H1 (cell line): ENCODE data around the gene CYB561. TPM values are rescaled to one million over a fixed set of nuclear protein-coding genes. Genes with fewer than 3 reads are reported as not detected.

Experiments
- CTCF ChIA-PET: fragments of 300-600 bp; sonication (Branson Sonifier 250); formaldehyde crosslinking; loops from one replicate; lab custom pipeline; 2021; ENCODE audit not compliant: partially characterized antibody; lab: Charles Lee
- POLR2A ChIA-PET: fragments of 300-600 bp; sonication (Branson Sonifier 250); formaldehyde crosslinking; loops from one replicate; lab custom pipeline; 2021; ENCODE audit warnings: inconsistent platforms; ENCODE audit not compliant: partially characterized antibody; lab: Charles Lee
- DNase-seq, 2 experiments: peaks; one replicate each; pipeline versions ENCODE4 v3.0.0 to v3.0.0-alpha.2; 2010 to 2022; ENCODE audit warnings: low spot score in 2 of 2, low read depth in 1 of 2, mixed read lengths in 1 of 2
- FAIRE-seq: peaks from 2 replicates; lab custom pipeline; 2011; peaks lifted over from hg19 to GRCh38; lab: Jason Lieb, UNC
- H2AFZ ChIP-seq: 2 replicates; pipeline ENCODE4 v1.8.1; 2012; ENCODE audit warnings: low read length, inconsistent platforms
- H2AK5ac ChIP-seq: 2 replicates; pipeline ENCODE4 v1.6.1; 2013; ENCODE audit warnings: low read depth, low read length
- H2BK120ac ChIP-seq: replicated peaks from 2 replicates; pipeline ENCODE3; 2013; ENCODE audit warnings: low read depth, low read length, inconsistent platforms
- H2BK12ac ChIP-seq: 2 replicates; pipeline ENCODE4 v1.6.1; 2013; ENCODE audit warnings: low read depth, low read length
- H2BK15ac ChIP-seq: 2 replicates; pipeline ENCODE4 v1.6.1; 2013; ENCODE audit warnings: low read length
- H2BK20ac ChIP-seq: 2 replicates; pipeline ENCODE4 v1.6.1; 2013; ENCODE audit warnings: low read length
- H2BK5ac ChIP-seq: 2 replicates; pipeline ENCODE4 v1.6.1; 2013; ENCODE audit warnings: low read depth, low read length
- H3K14ac ChIP-seq: 2 replicates; pipeline ENCODE4 v1.6.1; 2013; ENCODE audit warnings: inconsistent platforms; ENCODE audit not compliant: insufficient read length
- H3K18ac ChIP-seq: 2 replicates; pipeline ENCODE4 v1.6.1; 2013; ENCODE audit warnings: low read length; ENCODE audit errors: extremely low read depth
- H3K23ac ChIP-seq: 2 replicates; pipeline ENCODE4 v1.6.1; 2013; ENCODE audit warnings: inconsistent platforms; ENCODE audit not compliant: insufficient read length
- H3K23me2 ChIP-seq: 2 replicates; pipeline ENCODE4 v1.6.1; 2013; ENCODE audit warnings: low read depth, low read length
- H3K27ac ChIP-seq: 2 replicates; pipeline ENCODE4 v1.6.1; 2011; ENCODE audit warnings: low read depth, low read length, inconsistent platforms
- H3K27me3 ChIP-seq, 4 experiments: replicated peaks in 1 of 4; 1 replicate in 1 of 4; 2 replicates in 3 of 4; pipeline versions ENCODE4 v1.6.1 to v1.8.1; 2011 to 2013; ENCODE audit warnings: low read length in 3 of 4, mild to moderate bottlenecking in 3 of 4, inconsistent platforms in 2 of 4, mixed read lengths in 2 of 4, moderate library complexity in 1 of 4; ENCODE audit not compliant: control insufficient read depth in 3 of 4, insufficient read depth in 3 of 4; ENCODE audit errors: extremely low read depth in 1 of 4
- H3K36me3 ChIP-seq, 4 experiments: 2 replicates each; pipeline versions ENCODE4 v1.6.1 to v1.8.1; 2011 to 2013; ENCODE audit warnings: mild to moderate bottlenecking in 4 of 4, low read length in 3 of 4, moderate library complexity in 2 of 4, control low read depth in 1 of 4, inconsistent platforms in 1 of 4; ENCODE audit not compliant: insufficient read depth in 4 of 4, control insufficient read depth in 2 of 4
- H3K4ac ChIP-seq: replicated peaks from 2 replicates; pipeline ENCODE3; 2013; ENCODE audit warnings: low read length, low read depth, mixed read lengths, inconsistent platforms; ENCODE audit not compliant: insufficient read length
- H3K4me1 ChIP-seq, 4 experiments: replicated peaks in 1 of 4; 1 replicate in 1 of 4; 2 replicates in 3 of 4; pipeline versions ENCODE4 v1.6.1 to v1.8.1; 2011 to 2013; ENCODE audit warnings: low read length in 3 of 4, inconsistent platforms in 2 of 4, mixed read lengths in 1 of 4; ENCODE audit not compliant: insufficient read depth in 4 of 4, control insufficient read depth in 3 of 4
- H3K4me2 ChIP-seq, 2 experiments: 2 replicates each; pipeline versions ENCODE4 v1.6.1 to v1.8.1; 2011 to 2013; ENCODE audit warnings: low read depth in 2 of 2, low read length in 2 of 2, control low read depth in 1 of 2, inconsistent platforms in 1 of 2, mild to moderate bottlenecking in 1 of 2; ENCODE audit not compliant: insufficient read depth in 1 of 2
- H3K4me3 ChIP-seq, 4 experiments: fragments of 200-600, 300-600 bp in 1 of 4; sonication (generic), shearing (Covaris generic), sonication (Bioruptor Twin) in 1 of 4; 2 replicates each; pipeline versions ENCODE4 v1.5.1 to v1.8.1; 2011 to 2016; ENCODE audit warnings: low read length in 4 of 4, low read depth in 3 of 4, control low read depth in 2 of 4, inconsistent platforms in 2 of 4, mild to moderate bottlenecking in 2 of 4, mixed read lengths in 1 of 4, moderate library complexity in 1 of 4; ENCODE audit not compliant: insufficient read depth in 2 of 4; ENCODE audit errors: extremely low read depth in 1 of 4
- H3K56ac ChIP-seq: replicated peaks from 2 replicates; pipeline ENCODE3; 2013; ENCODE audit warnings: low read depth, mild to moderate bottlenecking, mixed read lengths, low read length, inconsistent platforms; ENCODE audit not compliant: insufficient read length
- H3K79me1 ChIP-seq: 2 replicates; pipeline ENCODE4 v1.6.1; 2013; ENCODE audit warnings: low read depth, low read length, control low read depth
- H3K79me2 ChIP-seq, 2 experiments: 2 replicates each; pipeline versions ENCODE4 v1.6.1 to v1.8.1; 2012 to 2013; ENCODE audit warnings: low read length in 2 of 2, mild to moderate bottlenecking in 2 of 2, inconsistent platforms in 1 of 2; ENCODE audit not compliant: insufficient read depth in 2 of 2, control insufficient read depth in 1 of 2
- H3K9ac ChIP-seq, 4 experiments: replicated peaks in 1 of 4; 1 replicate in 1 of 4; 2 replicates in 3 of 4; pipeline versions ENCODE4 v1.6.1 to v1.8.1; 2011 to 2013; ENCODE audit warnings: low read depth in 3 of 4, low read length in 3 of 4, control low read depth in 2 of 4, mild to moderate bottlenecking in 2 of 4, moderate library complexity in 2 of 4, inconsistent platforms in 1 of 4; ENCODE audit errors: extremely low read depth in 1 of 4
- H3K9me3 ChIP-seq, 2 experiments: 2 replicates each; pipeline versions ENCODE4 v1.6.1 to v1.8.1; 2012 to 2013; ENCODE audit warnings: mild to moderate bottlenecking in 2 of 2, moderate library complexity in 2 of 2, control low read depth in 1 of 2, inconsistent platforms in 1 of 2, low read depth in 1 of 2, low read length in 1 of 2, mixed read lengths in 1 of 2; ENCODE audit not compliant: insufficient read depth in 2 of 2
- H4K20me1 ChIP-seq, 2 experiments: replicated peaks in 1 of 2; 2 replicates each; pipeline versions ENCODE3 to v1.8.1; 2011 to 2013; ENCODE audit warnings: inconsistent platforms in 2 of 2, low read length in 2 of 2, mild to moderate bottlenecking in 1 of 2; ENCODE audit not compliant: insufficient read depth in 2 of 2, control insufficient read depth in 1 of 2
- H4K5ac ChIP-seq: 2 replicates; pipeline ENCODE4 v1.6.1; 2013; ENCODE audit warnings: low read length, low read depth, mixed read lengths, inconsistent platforms; ENCODE audit not compliant: insufficient read length
- H4K8ac ChIP-seq: 2 replicates; pipeline ENCODE4 v1.8.0; 2013; ENCODE audit warnings: mild to moderate bottlenecking, moderate library complexity, low read length, inconsistent platforms; ENCODE audit not compliant: insufficient read depth; ENCODE audit errors: extremely low read depth
- H4K91ac ChIP-seq: replicated peaks from 2 replicates; pipeline ENCODE3; 2013; ENCODE audit warnings: low read length, mixed read lengths, inconsistent platforms; ENCODE audit not compliant: insufficient read length
- FOSL1 ChIP-seq: IDR thresholded peaks from 2 replicates; pipeline ENCODE4 v1.6.1; 2011; ENCODE audit warnings: mild to moderate bottlenecking, low read depth, low read length, moderate library complexity; ENCODE audit not compliant: insufficient read depth
- NANOG ChIP-seq: IDR thresholded peaks from 2 replicates; pipeline ENCODE4 v1.6.1; 2011; ENCODE audit warnings: low read length, low read depth, mild to moderate bottlenecking, inconsistent platforms; ENCODE audit not compliant: insufficient read depth, poor library complexity, severe bottlenecking
- WGBS, 2 experiments: shearing (Covaris generic) in 1 of 2; methylation state at CpG; one replicate each; pipeline versions ENCODE4 v1.1.6 to v1.1.7; 2013 to 2015; ENCODE audit warnings: low lambda C conversion rate in 2 of 2, mixed read lengths in 2 of 2, inconsistent platforms in 1 of 2, low coverage in 1 of 2, missing lambda C conversion rate in 1 of 2; ENCODE audit not compliant: insufficient replicate concordance in 2 of 2, insufficient coverage in 1 of 2, insufficient read length in 1 of 2; ENCODE audit errors: extremely low coverage in 1 of 2, missing lambda C conversion rate in 1 of 2; 5-methylcytosine and 5-hydroxymethylcytosine counted together
- polyA plus RNA-seq, 7 experiments: library from polyadenylated mRNA; depleted of rRNA in 3 of 7; stranded (reverse) in 5 of 7; unstranded in 2 of 7; fragments of >200 nt in 5 of 7; fragments of 200-250 nt in 2 of 7; gene quantifications; 1 replicate in 5 of 7; 2 replicates in 1 of 7; 4 replicates in 1 of 7; pipeline versions ENCODE4 v1.2.1 to v1.2.3, GENCODE V29; 2011 to 2013; ENCODE audit warnings: missing spikeins in 2 of 7, mixed read lengths in 2 of 7
- total RNA-seq: library from RNA; stranded (reverse); fragmentation: NEBNext Ultra II Directional; extraction: Animal tissue kit (Norgen Biotek cat#: 25700); gene quantifications from 2 replicates; pipeline ENCODE4 v1.2.1, GENCODE V29; 2021

Gene CYB561
- total and polyA plus RNA-seq, 2 of the 8 experiments (the other 6 are each of a cell fraction or from before 2014, with no cell fraction given) = 19.7 to 23.4 TPM

GRCh38 chr17:63488851-63489250 is 42.7 kb upstream of the CYB561 start:
- WGBS, 2 experiments = 91% methylated on average over 10 of the region's 10 CpGs; no CpG with 5 or more reads in 1 of the 2 experiments
- no peaks in the 10 kb centered on the region for H3K79me1 ChIP-seq

More at GRCh38 chr17:63488851-63489250, 42.7 kb upstream of the CYB561 start:
- no peaks in the 10 kb centered on the region for H4K20me1 ChIP-seq
- H3K4me3 ChIP-seq = no peak overlapping the region
- no peak overlapping the region for H2BK120ac ChIP-seq
- no peak overlapping the region for H2BK5ac ChIP-seq
- peaks cover 0 to 3% (median 0%) of the 10 kb centered on the region in 4 experiments; a peak in 1 of 7 replicates for H3K4me1 ChIP-seq
- CTCF ChIA-PET = interaction anchor here (0.6 to 7.2 kb wide), 13 partner anchors 9 to 63 kb away, joined by 3 to 66 read pairs (median 5); partner anchors contain the start of gene ACE
- TF ChIP-seq NANOG = no peak
- no peak for TF ChIP-seq FOSL1
- H3K56ac ChIP-seq = no peak overlapping the region
- no peak for DNase-seq
- no peak overlapping the region for H3K9ac ChIP-seq
- no peak overlapping the region for H3K18ac ChIP-seq
- H3K27me3 ChIP-seq = peaks cover 0 to 4% (median 0%) of the 10 kb centered on the region in 4 experiments; a peak in 1 of 7 replicates
- no peak overlapping the region for H2AFZ ChIP-seq
- no peaks in the 10 kb centered on the region for H3K9me3 ChIP-seq
- FAIRE-seq = no peak
- H2BK12ac ChIP-seq = no peak overlapping the region
- no peaks in the 10 kb centered on the region for H3K23me2 ChIP-seq
- no peak overlapping the region for H4K5ac ChIP-seq
- no peaks in the 10 kb centered on the region for H3K79me2 ChIP-seq
- H2BK20ac ChIP-seq = no peak overlapping the region
- no peaks in the 10 kb centered on the region for H3K36me3 ChIP-seq
- no peak overlapping the region for H2BK15ac ChIP-seq
- no peak overlapping the region for H3K27ac ChIP-seq
- H4K91ac ChIP-seq = no peak overlapping the region
- no peak overlapping the region for H3K4ac ChIP-seq
- POLR2A ChIA-PET = no interaction called here
- no peak overlapping the region for H2AK5ac ChIP-seq
- H3K4me2 ChIP-seq = no peak overlapping the region
- H3K14ac ChIP-seq = no peak overlapping the region
- H4K8ac ChIP-seq = no peak overlapping the region
- no peak overlapping the region for H3K23ac ChIP-seq
